ENCODE results near the gene MCTP1.

DNA sequence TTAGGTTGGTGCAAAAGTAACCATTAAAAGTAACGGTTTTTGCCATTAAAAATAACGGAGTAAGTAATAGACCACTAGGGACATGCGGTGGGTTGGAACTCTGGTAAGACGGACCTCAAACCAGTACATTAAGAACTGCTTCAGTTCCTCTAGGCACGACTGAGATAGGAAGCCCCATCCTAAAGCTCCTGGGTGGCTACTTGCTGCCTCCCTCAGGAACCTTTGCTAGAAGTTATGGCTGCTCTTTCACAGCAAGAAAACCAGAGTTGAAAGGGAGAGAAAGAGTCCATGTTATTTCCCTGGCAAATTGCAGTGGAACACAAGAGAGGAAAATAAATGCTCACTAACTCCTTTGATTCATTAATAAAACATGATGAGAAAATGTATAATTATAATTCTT, 47.6 kb downstream of the MCTP1 start:
- TF ChIP-seq, protein P1, sequence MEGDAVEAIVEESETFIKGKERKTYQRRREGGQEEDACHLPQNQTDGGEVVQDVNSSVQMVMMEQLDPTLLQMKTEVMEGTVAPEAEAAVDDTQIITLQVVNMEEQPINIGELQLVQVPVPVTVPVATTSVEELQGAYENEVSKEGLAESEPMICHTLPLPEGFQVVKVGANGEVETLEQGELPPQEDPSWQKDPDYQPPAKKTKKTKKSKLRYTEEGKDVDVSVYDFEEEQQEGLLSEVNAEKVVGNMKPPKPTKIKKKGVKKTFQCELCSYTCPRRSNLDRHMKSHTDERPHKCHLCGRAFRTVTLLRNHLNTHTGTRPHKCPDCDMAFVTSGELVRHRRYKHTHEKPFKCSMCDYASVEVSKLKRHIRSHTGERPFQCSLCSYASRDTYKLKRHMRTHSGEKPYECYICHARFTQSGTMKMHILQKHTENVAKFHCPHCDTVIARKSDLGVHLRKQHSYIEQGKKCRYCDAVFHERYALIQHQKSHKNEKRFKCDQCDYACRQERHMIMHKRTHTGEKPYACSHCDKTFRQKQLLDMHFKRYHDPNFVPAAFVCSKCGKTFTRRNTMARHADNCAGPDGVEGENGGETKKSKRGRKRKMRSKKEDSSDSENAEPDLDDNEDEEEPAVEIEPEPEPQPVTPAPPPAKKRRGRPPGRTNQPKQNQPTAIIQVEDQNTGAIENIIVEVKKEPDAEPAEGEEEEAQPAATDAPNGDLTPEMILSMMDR (IDR thresholded peaks at IDR 0.05): no peak
- TF ChIP-seq POLR2A (IDR thresholded peaks at IDR 0.05): no peak
